Frontal cortex (tissue), 4 donors: ENCODE results near the gene CTNNAL1. TPM values are rescaled to one million over a fixed set of nuclear protein-coding genes. Genes with fewer than 3 reads are reported as not detected.
"Not testable (repeated sequence)": the region's sequence is repeated elsewhere in the genome, so short reads cannot be mapped to it uniquely, and the experiment has no call there.

Experiments used
- DNase-seq, 2 donors: peaks; one replicate each; pipeline ENCODE4 v3.0.0; 2012; ENCODE audit warnings: low spot score in 2 of 2
- FAIRE-seq: peaks from 2 replicates; lab custom pipeline; 2012; peaks lifted over from hg19 to GRCh38; lab: Jason Lieb, UNC
- total RNA-seq: library from RNA; depleted of rRNA; stranded (reverse); fragments of >200 nt; gene quantifications from one replicate; pipeline ENCODE4 v1.2.3, GENCODE V29; 2014
- donor health status: control.
- donor health status: control.
- donor health status: control.

CTNNAL1 gene
- total RNA-seq, 1 donor from 2014 or later: 7.3 TPM

GRCh38 chr9:109001275-109001676, 12.0 kb downstream of the CTNNAL1 start:
- no peak for DNase-seq
- FAIRE-seq: no peak

DNA sequence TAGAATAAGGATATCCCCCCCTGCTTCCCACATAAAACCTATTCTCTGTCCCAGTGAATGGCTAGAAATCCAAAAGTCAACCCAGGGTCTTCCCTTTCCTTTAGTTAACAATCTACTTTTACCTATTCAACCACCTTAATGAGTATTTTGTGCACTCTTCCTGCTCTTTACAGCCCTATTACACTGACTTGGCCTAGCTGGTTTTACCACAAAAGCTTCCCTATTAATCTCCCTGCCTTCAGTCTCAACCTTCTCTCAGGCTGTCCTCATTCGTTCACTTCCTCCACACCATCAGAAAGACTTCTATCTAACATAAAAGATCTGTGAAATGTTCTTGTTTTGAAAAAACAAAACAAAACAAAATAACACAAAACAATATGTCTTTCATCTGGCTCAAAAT, 16.2 kb downstream of the CTNNAL1 start:
- DNase-seq (no peak), FAIRE-seq (no peak)

DNA sequence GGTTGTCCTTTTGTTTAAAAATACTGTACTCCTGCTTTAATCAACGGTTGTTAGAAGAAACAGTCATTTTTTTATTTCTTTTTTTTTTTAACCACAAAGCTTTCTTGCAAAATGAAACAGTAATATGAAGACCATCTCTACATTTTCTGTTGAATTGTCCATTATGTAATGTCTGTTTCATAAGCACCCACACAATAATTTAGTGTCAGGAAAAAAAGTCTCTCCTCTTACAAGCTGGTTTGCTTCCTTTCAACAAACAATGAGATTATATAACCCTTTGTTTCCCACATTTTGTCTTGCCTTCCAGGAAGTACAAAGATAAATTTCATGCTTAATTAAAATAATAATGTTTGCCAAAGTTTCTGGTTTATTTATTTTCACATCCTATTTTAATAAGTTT, 16.7 kb downstream of the CTNNAL1 start:
- DNase-seq (no peak), FAIRE-seq (no peak)

- FAIRE-seq (no peak), DNase-seq (no peak)
Observed at GRCh38 chr9:108994695-108995094, 18.6 kb downstream of the CTNNAL1 start.

DNA sequence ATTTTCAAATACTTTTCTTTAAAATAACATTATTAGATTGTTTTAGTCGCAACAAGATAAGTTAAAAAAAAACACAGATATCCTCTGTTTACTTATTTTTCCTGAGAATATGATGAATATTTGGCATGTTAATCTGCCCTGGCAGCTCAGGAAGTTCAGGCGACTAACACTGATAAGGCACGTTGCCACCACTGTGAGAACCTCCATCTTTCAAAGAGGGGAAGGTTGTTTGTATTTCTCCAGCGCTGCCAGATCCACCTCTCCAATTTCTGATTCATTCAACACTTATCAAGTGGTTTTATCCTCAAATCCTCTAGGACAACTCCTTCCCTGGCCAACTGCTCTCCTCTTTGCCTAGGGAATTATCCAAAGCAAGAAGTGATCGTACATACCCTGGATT, 21.8 kb downstream of the CTNNAL1 start:
- FAIRE-seq: no peak
- no peak for DNase-seq

- FAIRE-seq (no peak), DNase-seq (no peak)
Observed at GRCh38 chr9:108983885-108984284, 29.4 kb downstream of the CTNNAL1 start.

- DNase-seq (no peak), FAIRE-seq (no peak)
Observed at GRCh38 chr9:108980893-108981292, 32.4 kb downstream of the CTNNAL1 start.

DNA sequence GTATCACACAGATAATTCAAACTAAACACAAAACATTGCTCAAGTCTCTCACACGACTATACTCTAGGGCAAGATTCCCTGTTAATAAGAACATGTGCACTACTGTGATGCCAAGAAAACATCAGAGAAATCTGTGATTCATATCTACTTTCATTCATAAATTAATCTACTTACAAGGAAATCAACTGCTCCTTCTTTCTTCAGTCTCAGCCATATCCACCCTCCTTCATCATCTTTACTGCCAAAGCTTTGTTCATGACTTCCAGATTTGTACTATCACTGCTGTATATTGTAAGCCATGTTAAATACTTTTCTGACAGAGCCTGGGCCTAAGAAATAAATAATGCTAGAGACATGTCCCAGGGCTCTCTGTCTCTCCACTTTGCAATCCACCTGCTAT, 35.1 kb downstream of the CTNNAL1 start:
- FAIRE-seq (no peak), DNase-seq (no peak)

DNA sequence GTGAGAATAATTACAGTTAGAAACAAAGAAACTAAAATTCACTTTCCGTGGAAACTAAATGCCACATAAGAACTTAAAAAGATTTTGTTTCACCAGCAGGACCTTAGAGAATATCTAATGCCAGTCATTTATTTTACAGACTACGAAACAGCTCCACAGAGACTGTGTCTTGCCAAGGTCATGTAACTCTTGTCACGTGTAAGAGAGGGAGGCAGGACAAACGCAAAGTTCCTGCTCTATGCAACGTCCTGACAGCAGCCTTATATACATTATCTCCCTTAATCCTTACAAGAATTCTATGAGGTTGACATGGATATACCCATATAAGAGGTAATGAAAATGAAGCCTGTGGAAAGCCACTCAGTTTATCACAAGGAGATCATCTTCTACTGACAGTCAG, 39.4 kb downstream of the CTNNAL1 start:
- no peak for FAIRE-seq

GRCh38 chr9:108972626-108973209, 40.6 kb downstream of the CTNNAL1 start:
- no peak for DNase-seq
- no peak for FAIRE-seq

More for the DNA sequence above, 39.4 kb downstream of the CTNNAL1 start:
- DNase-seq: no peak

GRCh38 chr9:108972186-108972585, 41.1 kb downstream of the CTNNAL1 start:
- DNase-seq: no peak
- FAIRE-seq: no peak

- DNase-seq, FAIRE-seq: not testable (repeated sequence)
Observed at GRCh38 chr9:108971392-108971791, 41.9 kb downstream of the CTNNAL1 start.

DNA sequence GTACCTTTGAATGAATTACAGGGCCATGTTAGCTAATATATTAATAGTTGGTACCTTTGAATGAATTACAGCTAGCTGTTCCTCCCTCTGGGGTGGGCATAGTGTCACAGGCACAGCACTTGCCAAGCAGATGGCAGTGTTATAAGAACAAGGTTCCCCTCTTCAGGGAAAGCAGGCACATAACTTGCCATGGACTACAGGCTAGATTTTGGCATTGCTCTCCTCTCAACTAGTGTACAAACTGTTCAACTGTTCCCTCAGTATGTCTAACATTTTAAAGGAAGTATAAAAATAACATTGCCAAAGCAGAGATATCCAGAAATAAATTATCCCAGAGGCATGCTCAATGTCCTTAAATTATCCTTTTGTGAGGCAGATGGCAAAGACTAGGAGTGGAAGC, 45.4 kb downstream of the CTNNAL1 start:
- no peak for DNase-seq
- no peak for FAIRE-seq

DNA sequence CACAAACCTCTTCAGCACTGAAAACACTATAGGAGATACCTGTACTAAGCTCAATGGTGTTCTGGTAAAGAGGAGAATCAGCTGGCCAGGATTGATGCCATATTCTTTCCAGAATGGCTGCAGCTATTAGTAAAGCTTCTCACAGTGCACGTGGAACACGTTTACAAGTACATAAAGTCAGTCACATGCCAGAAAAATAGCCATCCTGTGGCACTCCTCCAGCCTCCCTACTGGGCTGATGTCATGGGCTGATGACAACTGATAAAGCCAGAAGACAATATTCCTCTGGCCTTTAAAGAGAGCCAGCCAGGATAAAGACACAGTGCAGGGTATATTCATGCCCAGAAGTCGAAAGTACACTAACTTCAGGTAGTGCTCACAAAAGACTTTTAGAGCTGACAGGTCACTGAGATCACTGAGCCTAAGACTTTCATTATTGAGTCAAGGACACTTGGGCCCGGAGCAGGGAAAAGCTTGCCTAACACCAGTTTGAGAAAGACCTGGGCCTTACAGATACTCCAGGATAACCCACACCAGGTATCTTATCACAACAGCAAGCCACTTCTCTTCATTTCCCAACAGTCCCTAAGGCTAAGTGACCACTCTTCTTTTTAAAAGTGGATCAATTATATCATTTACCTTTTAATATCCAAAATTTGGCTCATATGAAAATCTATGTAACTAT, 49.7 kb downstream of the CTNNAL1 start:
- FAIRE-seq (no peak), DNase-seq (no peak)

GRCh38 chr9:108961151-108961550, 52.1 kb downstream of the CTNNAL1 start:
- DNase-seq (no peak), FAIRE-seq (no peak)

- FAIRE-seq (no peak), DNase-seq (no peak)
Observed at GRCh38 chr9:108960331-108960730, 53.0 kb downstream of the CTNNAL1 start.

GRCh38 chr9:108956631-108957026, 56.7 kb downstream of the CTNNAL1 start:
- no peak for DNase-seq
- peak; percentile 57 for FAIRE-seq

DNA sequence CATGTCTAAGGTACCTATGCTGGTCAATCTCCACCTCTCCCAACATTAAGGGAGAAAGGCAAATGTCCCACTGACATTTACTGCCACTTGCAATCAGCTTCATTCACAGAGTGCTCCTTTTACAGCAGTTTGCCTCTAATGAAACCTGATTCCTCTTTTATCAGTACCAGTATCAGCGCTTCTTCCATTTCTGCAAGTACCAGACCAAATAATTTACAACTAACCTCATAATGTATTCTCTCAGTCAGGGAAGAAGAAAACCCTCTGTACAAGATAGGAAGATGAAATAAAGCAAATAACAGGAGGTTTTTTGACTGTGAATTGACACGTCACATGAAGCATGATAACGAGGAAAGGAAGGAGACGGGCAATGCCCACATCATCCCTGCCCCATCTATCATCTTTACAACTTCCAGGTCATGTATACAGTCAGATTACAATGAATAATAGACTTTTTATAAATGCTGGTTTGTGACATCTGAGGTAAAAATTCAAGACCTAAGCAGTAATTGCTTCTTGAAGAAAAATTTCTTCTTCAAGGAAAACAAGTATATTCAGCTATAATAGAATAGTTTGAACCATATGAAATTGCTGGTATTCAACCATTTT, 57.2 kb downstream of the CTNNAL1 start:
- FAIRE-seq (no peak), DNase-seq (no peak)

- DNase-seq: peak in 1 of 2 donors; percentile 52
- FAIRE-seq: peak; percentile 95
Observed at GRCh38 chr9:108953983-108954574, 59.2 kb downstream of the CTNNAL1 start.

GRCh38 chr9:108951578-108951977, 61.7 kb downstream of the CTNNAL1 start:
- no peak for FAIRE-seq
- no peak for DNase-seq

DNA sequence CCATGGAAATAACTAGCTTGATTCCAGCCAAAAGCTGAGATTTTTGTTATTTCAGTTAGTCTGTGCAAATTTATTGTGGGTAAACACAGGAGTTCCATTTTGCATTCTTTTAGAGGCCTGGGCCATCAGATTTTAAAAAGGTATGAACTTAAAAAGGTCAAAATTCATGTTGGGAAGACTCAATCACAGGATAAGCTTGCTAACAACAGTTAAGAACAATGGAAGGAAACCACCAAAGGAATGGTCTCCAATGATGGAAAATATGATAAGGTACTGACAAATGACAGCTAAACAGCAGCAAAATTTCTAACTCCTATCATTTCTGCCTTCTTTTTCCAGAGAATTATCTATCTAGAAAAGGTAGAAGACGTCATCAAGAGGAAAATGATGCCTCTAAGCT, 63.1 kb downstream of the CTNNAL1 start:
- DNase-seq: no peak
- FAIRE-seq: no peak
